GM12878 (cell line): ENCODE data around the gene TUFM. TPM values are rescaled to one million over a fixed set of nuclear protein-coding genes. Genes with fewer than 3 reads are reported as not detected.

Experiments used
- BACH1 ChIP-seq: fragments of 450-650 bp; IDR thresholded peaks from 2 replicates; pipeline ENCODE4 v1.6.1; 2017; ENCODE audit warnings: mild to moderate bottlenecking, borderline replicate concordance
- EGR1 ChIP-seq, 2 experiments: IDR thresholded peaks; 1 replicate in 1 of 2; 2 replicates in 1 of 2; pipeline ENCODE4 v1.6.1; 2011 to 2012; ENCODE audit warnings: low read depth in 2 of 2, low read length in 2 of 2, borderline replicate concordance in 1 of 2, mild to moderate bottlenecking in 1 of 2, moderate library complexity in 1 of 2
- ESRRA ChIP-seq: IDR thresholded peaks from 2 replicates; pipeline ENCODE4 v1.6.1; 2012; ENCODE audit warnings: mild to moderate bottlenecking, low read length, improper control_type of control experiment
- FOXK2 ChIP-seq: fragments of 450-650 bp; IDR thresholded peaks from 2 replicates; pipeline ENCODE4 v1.6.1; 2017; ENCODE audit warnings: mild to moderate bottlenecking, moderate library complexity
- IKZF1 ChIP-seq: fragments of 450-650 bp; conservative IDR thresholded peaks from 2 replicates; pipeline ENCODE4 v1.6.1; 2017; ENCODE audit warnings: antibody characterized with exemption, mild to moderate bottlenecking
- JUND ChIP-seq: IDR thresholded peaks from 2 replicates; pipeline ENCODE4 v1.6.1; 2012; ENCODE audit warnings: low read depth, mild to moderate bottlenecking, low read length, improper control_type of control experiment, moderate library complexity
- LARP7 ChIP-seq: fragments of 450-650 bp; IDR thresholded peaks from 2 replicates; pipeline ENCODE4 v1.6.1; 2017; ENCODE audit warnings: mild to moderate bottlenecking
- MEF2B ChIP-seq: fragments of 450-650 bp; IDR thresholded peaks from 2 replicates; pipeline ENCODE4 v1.6.1; 2018; ENCODE audit warnings: mild to moderate bottlenecking, moderate library complexity; ENCODE audit not compliant: partially characterized antibody, poor library complexity, severe bottlenecking
- MTA2 ChIP-seq: fragments of 450-650 bp; IDR thresholded peaks from 2 replicates; pipeline ENCODE4 v1.6.1; 2016; ENCODE audit warnings: low read depth, mild to moderate bottlenecking, moderate library complexity
- NBN ChIP-seq: fragments of 450-650 bp; IDR thresholded peaks from 2 replicates; pipeline ENCODE4 v1.6.1; 2016
- PAX8 ChIP-seq: fragments of 450-650 bp; IDR thresholded peaks from 2 replicates; pipeline ENCODE4 v1.6.1; 2017; ENCODE audit warnings: mild to moderate bottlenecking, moderate library complexity
- POLR2AphosphoS2 ChIP-seq: IDR thresholded peaks from 2 replicates; pipeline ENCODE4 v1.6.1; 2011; ENCODE audit warnings: low read depth, mild to moderate bottlenecking, low read length, improper control_type of control experiment, moderate library complexity
- RFX5 ChIP-seq: IDR thresholded peaks from 2 replicates; pipeline ENCODE4 v1.6.1; 2011; ENCODE audit warnings: low read depth, low read length, improper control_type of control experiment
- SMAD1 ChIP-seq: fragments of 450-650 bp; IDR thresholded peaks from 2 replicates; pipeline ENCODE4 v1.6.1; 2018; ENCODE audit warnings: mild to moderate bottlenecking, low read depth; ENCODE audit not compliant: partially characterized antibody
- TARDBP ChIP-seq: IDR thresholded peaks from 2 replicates; pipeline ENCODE4 v1.6.1; 2016; ENCODE audit warnings: borderline replicate concordance
- TBL1XR1 ChIP-seq: IDR thresholded peaks from 2 replicates; pipeline ENCODE4 v1.6.1; 2012; ENCODE audit warnings: low read depth, low read length, improper control_type of control experiment
- TCF3 ChIP-seq: IDR thresholded peaks from 2 replicates; pipeline ENCODE4 v1.6.1; 2012; ENCODE audit warnings: low read depth, mild to moderate bottlenecking, low read length, borderline replicate concordance; ENCODE audit not compliant: insufficient read depth
- USF2 ChIP-seq: IDR thresholded peaks from 2 replicates; pipeline ENCODE4 v1.6.1; 2011; ENCODE audit warnings: low read depth, low read length, improper control_type of control experiment, borderline replicate concordance
- ZNF24 ChIP-seq: fragments of 450-650 bp; IDR thresholded peaks from 2 replicates; pipeline ENCODE4 v1.6.1; 2017; ENCODE audit warnings: antibody characterized with exemption, mild to moderate bottlenecking
- polyA plus RNA-seq, 11 experiments: library from polyadenylated mRNA; depleted of rRNA in 4 of 11; unstranded in 6 of 11; stranded (reverse) in 5 of 11; fragments of >200 nt; fragmentation: Nextera tagmentation in 4 of 11; fragmentation: Illumina TruSeq in 1 of 11; extraction: Ambion mirVana in 4 of 11; extraction: Trizol in 1 of 11; gene quantifications; 1 replicate in 1 of 11; 2 replicates in 10 of 11; pipeline versions ENCODE4 v1.2.1 to v1.2.3, GENCODE V29; 2011 to 2016; ENCODE audit warnings: inconsistent platforms in 2 of 11, missing spikeins in 2 of 11, low read depth in 1 of 11
- total RNA-seq, 4 experiments: library from RNA; depleted of rRNA in 3 of 4; stranded (reverse); fragments of >200 nt in 3 of 4; fragmentation: Illumina TruSeq in 1 of 4; extraction: Trizol in 1 of 4; gene quantifications; 2 replicates each; pipeline versions ENCODE4 v1.2.1 to v1.2.3, GENCODE V29; 2013 to 2021
- TF ChIP-seq, protein P1 (sequence below): IDR thresholded peaks from 2 replicates; pipeline ENCODE4 v1.6.1; 2012; ENCODE audit warnings: improper control_type of control experiment, low read depth, low read length; ENCODE audit not compliant: insufficient replicate concordance
- TF ChIP-seq, protein P2 (sequence below): fragments of 450-650 bp; IDR thresholded peaks from 2 replicates; pipeline ENCODE4 v1.6.1; 2017; ENCODE audit warnings: mild to moderate bottlenecking, moderate library complexity

The TUFM gene
- total and polyA plus RNA-seq, 10 of the 15 experiments (the other 5 are each of a cell fraction or from before 2014, with no cell fraction given), result 23.4 to 354 (median 182) TPM

DNA sequence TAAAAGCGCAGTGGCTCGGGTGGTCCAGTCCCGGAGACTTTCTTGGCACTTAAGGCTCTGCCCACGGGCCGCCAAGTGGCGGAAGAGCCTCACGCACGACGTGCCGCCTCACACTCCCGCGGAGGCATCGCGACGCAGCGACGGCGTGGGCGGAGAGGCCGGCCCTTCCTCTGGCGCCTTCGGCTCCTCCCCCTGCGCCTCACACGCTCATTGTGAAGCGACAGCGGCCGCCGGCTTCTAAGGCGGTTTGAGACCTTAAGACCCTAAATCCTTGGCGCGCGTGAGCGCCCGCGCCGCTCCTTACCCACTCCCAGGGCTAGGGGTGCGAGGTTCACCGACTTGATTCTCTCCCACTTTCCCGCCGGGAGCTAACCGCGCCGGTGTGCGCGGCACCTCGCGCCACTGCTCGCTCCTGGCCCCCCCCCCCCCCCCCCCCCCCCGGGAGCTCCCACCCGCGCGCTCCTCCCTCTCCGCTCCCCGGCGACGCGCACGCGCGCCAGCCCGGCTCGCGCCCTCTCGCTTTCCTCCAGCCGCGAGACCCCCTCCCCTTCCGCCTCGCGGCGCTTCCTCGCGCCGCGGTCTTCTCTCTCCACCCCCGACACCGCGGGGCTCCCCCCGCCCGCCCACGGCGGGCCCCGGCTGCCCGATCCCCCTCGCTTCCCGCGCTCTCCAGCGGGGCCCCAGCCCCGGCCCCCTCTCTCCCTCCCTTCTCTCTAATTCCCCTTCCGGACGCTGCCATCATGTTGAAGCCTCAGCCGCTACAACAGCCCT is 23.4 kb downstream of the TUFM start, which contains the start of gene ATXN2L (continued):
- TF ChIP-seq BACH1, result peak; percentile 94
- no peak for TF ChIP-seq ESRRA
- peak; percentile 88 for TF ChIP-seq LARP7
- no peak for TF ChIP-seq JUND
- TF ChIP-seq FOXK2, result no peak
- TF ChIP-seq EGR1 (IDR thresholded peaks at IDR 0.05; ENCODE audit: borderline replicate concordance in 1 of 2, low read depth in 2 of 2, low read length in 2 of 2), result peak; percentile 100
- TF ChIP-seq MEF2B, result peak; percentile 65
- peak; percentile 97 for TF ChIP-seq TARDBP
- TF ChIP-seq TCF3, result peak; percentile 50; the same call in 1 of the 2 replicates
- TF ChIP-seq USF2, result no peak
- TF ChIP-seq, protein P1, sequence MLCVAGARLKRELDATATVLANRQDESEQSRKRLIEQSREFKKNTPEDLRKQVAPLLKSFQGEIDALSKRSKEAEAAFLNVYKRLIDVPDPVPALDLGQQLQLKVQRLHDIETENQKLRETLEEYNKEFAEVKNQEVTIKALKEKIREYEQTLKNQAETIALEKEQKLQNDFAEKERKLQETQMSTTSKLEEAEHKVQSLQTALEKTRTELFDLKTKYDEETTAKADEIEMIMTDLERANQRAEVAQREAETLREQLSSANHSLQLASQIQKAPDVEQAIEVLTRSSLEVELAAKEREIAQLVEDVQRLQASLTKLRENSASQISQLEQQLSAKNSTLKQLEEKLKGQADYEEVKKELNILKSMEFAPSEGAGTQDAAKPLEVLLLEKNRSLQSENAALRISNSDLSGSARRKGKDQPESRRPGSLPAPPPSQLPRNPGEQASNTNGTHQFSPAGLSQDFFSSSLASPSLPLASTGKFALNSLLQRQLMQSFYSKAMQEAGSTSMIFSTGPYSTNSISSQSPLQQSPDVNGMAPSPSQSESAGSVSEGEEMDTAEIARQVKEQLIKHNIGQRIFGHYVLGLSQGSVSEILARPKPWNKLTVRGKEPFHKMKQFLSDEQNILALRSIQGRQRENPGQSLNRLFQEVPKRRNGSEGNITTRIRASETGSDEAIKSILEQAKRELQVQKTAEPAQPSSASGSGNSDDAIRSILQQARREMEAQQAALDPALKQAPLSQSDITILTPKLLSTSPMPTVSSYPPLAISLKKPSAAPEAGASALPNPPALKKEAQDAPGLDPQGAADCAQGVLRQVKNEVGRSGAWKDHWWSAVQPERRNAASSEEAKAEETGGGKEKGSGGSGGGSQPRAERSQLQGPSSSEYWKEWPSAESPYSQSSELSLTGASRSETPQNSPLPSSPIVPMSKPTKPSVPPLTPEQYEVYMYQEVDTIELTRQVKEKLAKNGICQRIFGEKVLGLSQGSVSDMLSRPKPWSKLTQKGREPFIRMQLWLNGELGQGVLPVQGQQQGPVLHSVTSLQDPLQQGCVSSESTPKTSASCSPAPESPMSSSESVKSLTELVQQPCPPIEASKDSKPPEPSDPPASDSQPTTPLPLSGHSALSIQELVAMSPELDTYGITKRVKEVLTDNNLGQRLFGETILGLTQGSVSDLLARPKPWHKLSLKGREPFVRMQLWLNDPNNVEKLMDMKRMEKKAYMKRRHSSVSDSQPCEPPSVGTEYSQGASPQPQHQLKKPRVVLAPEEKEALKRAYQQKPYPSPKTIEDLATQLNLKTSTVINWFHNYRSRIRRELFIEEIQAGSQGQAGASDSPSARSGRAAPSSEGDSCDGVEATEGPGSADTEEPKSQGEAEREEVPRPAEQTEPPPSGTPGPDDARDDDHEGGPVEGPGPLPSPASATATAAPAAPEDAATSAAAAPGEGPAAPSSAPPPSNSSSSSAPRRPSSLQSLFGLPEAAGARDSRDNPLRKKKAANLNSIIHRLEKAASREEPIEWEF, result no peak
- no peak; the same call in 1 of the 2 replicates for TF ChIP-seq MTA2
- TF ChIP-seq ZNF24, result peak; percentile 79; the same call in 1 of the 2 replicates
- no peak for TF ChIP-seq PAX8
- peak; percentile 89 for TF ChIP-seq POLR2AphosphoS2
- peak; percentile 87 for TF ChIP-seq IKZF1
- TF ChIP-seq RFX5, result peak; percentile 61; the same call in 1 of the 2 replicates
- peak; percentile 88 for TF ChIP-seq NBN
- TF ChIP-seq, protein P2, sequence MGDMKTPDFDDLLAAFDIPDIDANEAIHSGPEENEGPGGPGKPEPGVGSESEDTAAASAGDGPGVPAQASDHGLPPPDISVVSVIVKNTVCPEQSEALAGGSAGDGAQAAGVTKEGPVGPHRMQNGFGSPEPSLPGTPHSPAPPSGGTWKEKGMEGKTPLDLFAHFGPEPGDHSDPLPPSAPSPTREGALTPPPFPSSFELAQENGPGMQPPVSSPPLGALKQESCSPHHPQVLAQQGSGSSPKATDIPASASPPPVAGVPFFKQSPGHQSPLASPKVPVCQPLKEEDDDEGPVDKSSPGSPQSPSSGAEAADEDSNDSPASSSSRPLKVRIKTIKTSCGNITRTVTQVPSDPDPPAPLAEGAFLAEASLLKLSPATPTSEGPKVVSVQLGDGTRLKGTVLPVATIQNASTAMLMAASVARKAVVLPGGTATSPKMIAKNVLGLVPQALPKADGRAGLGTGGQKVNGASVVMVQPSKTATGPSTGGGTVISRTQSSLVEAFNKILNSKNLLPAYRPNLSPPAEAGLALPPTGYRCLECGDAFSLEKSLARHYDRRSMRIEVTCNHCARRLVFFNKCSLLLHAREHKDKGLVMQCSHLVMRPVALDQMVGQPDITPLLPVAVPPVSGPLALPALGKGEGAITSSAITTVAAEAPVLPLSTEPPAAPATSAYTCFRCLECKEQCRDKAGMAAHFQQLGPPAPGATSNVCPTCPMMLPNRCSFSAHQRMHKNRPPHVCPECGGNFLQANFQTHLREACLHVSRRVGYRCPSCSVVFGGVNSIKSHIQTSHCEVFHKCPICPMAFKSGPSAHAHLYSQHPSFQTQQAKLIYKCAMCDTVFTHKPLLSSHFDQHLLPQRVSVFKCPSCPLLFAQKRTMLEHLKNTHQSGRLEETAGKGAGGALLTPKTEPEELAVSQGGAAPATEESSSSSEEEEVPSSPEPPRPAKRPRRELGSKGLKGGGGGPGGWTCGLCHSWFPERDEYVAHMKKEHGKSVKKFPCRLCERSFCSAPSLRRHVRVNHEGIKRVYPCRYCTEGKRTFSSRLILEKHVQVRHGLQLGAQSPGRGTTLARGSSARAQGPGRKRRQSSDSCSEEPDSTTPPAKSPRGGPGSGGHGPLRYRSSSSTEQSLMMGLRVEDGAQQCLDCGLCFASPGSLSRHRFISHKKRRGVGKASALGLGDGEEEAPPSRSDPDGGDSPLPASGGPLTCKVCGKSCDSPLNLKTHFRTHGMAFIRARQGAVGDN, result peak; percentile 77
- peak; percentile 19 for TF ChIP-seq SMAD1
- TF ChIP-seq TBL1XR1, result peak; percentile 61; the same call in 1 of the 2 replicates
